ENCODE measurements around the gene TUBD1.
"Not testable (repeated sequence)": the region's sequence is repeated elsewhere in the genome, so short reads cannot be mapped to it uniquely, and the experiment has no call there.

The TUBD1 gene

GRCh38 chr17:59890720-59891119 lies 2.0 kb downstream of the TUBD1 start:
- peak; percentile 24 for DNase-seq (ENCODE audit: low read depth)
- no peak overlapping the region for H3K4me3 ChIP-seq (replicated peaks; ENCODE audit: low read depth, low read length)
- TF ChIP-seq CTCF (IDR thresholded peaks at IDR 0.05; ENCODE audit: low read length, missing control alignments) = no peak

- no peak overlapping the region for H3K4me3 ChIP-seq (replicated peaks; ENCODE audit: low read depth, low read length)
- TF ChIP-seq CTCF (IDR thresholded peaks at IDR 0.05; ENCODE audit: low read length, missing control alignments) = no peak
- no peak for DNase-seq (ENCODE audit: low read depth)
These were observed 4.5 kb downstream of the TUBD1 start for GRCh38 chr17:59888145-59888750.

- no peak for DNase-seq (ENCODE audit: low read depth)
- TF ChIP-seq CTCF (IDR thresholded peaks at IDR 0.05; ENCODE audit: low read length, missing control alignments) = no peak
- H3K4me3 ChIP-seq (replicated peaks; ENCODE audit: low read depth, low read length) = no peak overlapping the region
These were observed 7.9 kb downstream of the TUBD1 start for GRCh38 chr17:59884861-59885260.

- no peak for DNase-seq (ENCODE audit: low read depth)
- no peak for TF ChIP-seq CTCF (IDR thresholded peaks at IDR 0.05; ENCODE audit: low read length, missing control alignments)
- H3K4me3 ChIP-seq (replicated peaks; ENCODE audit: low read depth, low read length) = no peak overlapping the region
These were observed 14.1 kb downstream of the TUBD1 start for GRCh38 chr17:59878624-59879023.

GRCh38 chr17:59877965-59878364 lies 14.8 kb downstream of the TUBD1 start:
- no peak overlapping the region for H3K4me3 ChIP-seq (replicated peaks; ENCODE audit: low read depth, low read length)
- TF ChIP-seq CTCF (IDR thresholded peaks at IDR 0.05; ENCODE audit: low read length, missing control alignments) = no peak
- DNase-seq (ENCODE audit: low read depth) = no peak

- peak; percentile 72 for DNase-seq (ENCODE audit: low read depth)
- no peak overlapping the region for H3K4me3 ChIP-seq (replicated peaks; ENCODE audit: low read depth, low read length)
- TF ChIP-seq CTCF (IDR thresholded peaks at IDR 0.05; ENCODE audit: low read length, missing control alignments) = no peak
These were observed 16.6 kb downstream of the TUBD1 start for GRCh38 chr17:59876107-59876506.

- no peak for DNase-seq (ENCODE audit: low read depth)
- no peak overlapping the region for H3K4me3 ChIP-seq (replicated peaks; ENCODE audit: low read depth, low read length)
- TF ChIP-seq CTCF (IDR thresholded peaks at IDR 0.05; ENCODE audit: low read length, missing control alignments) = no peak
These were observed 18.4 kb downstream of the TUBD1 start for GRCh38 chr17:59874376-59874775.

- not testable (repeated sequence) for H3K4me3 ChIP-seq (replicated peaks; ENCODE audit: low read depth, low read length); DNase-seq (ENCODE audit: low read depth)
These were observed 19.3 kb downstream of the TUBD1 start for GRCh38 chr17:59873414-59873813.

Data from fibroblast of pulmonary artery (primary cell).